Uterus (tissue), 4 donors: ENCODE measurements around the gene UBASH3B. TPM values are rescaled to one million over a fixed set of nuclear protein-coding genes. Genes with fewer than 3 reads are reported as not detected.

Experiments
- DNase-seq, 2 donors: peaks; one replicate each; pipeline ENCODE4 v3.0.0-alpha.2; 2019 to 2020
- H3K27ac ChIP-seq, 2 donors: fragments of 200-600 bp; sonication (generic); 1 replicate in 1 of 2; 2 replicates in 1 of 2; pipeline ENCODE4 v1.5.1; 2016 to 2018
- H3K27me3 ChIP-seq, 2 donors: fragments of 200-600 bp; sonication (generic); one replicate each; pipeline ENCODE4 v1.5.1; 2018 to 2019; ENCODE audit warnings: control low read depth in 1 of 2
- H3K36me3 ChIP-seq, 2 donors: fragments of 200-600 bp; sonication (generic); one replicate each; pipeline ENCODE4 v1.5.1; 2019; ENCODE audit warnings: control low read depth in 1 of 2
- H3K4me1 ChIP-seq, 2 donors: fragments of 200-600 bp; sonication (generic); one replicate each; pipeline ENCODE4 v1.5.1; 2018 to 2019; ENCODE audit warnings: control low read depth in 1 of 2
- H3K4me3 ChIP-seq, 2 donors: fragments of 200-600 bp; sonication (generic); 1 replicate in 1 of 2; 2 replicates in 1 of 2; pipeline ENCODE4 v1.5.1; 2018 to 2019; ENCODE audit warnings: mild to moderate bottlenecking in 1 of 2
- H3K9me3 ChIP-seq, 2 donors: fragments of 200-600 bp; sonication (generic); one replicate each; pipeline ENCODE4 v1.5.1; 2019; ENCODE audit warnings: control low read depth in 1 of 2
- POLR2A ChIP-seq, 2 donors: fragments of 450-650 bp; IDR thresholded peaks; one replicate each; pipeline ENCODE4 v1.6.1; 2016; ENCODE audit warnings: antibody characterized with exemption in 2 of 2, mild to moderate bottlenecking in 1 of 2, moderate library complexity in 1 of 2
- intact Hi-C: fragments of 100-400 bp; cut with DNase I; formaldehyde crosslinking; loops from one replicate; pipeline ENCODE4 v1.15.1; 2023; ENCODE audit warnings: low total_unique reads
- total RNA-seq, 4 donors: library from RNA; depleted of rRNA in 3 of 4; stranded (reverse); fragments of >200 nt in 3 of 4; gene quantifications; one replicate each; pipeline versions ENCODE4 v1.1.0 to v1.2.4, GENCODE V29; 2014 to 2023
- TF ChIP-seq, protein P1 (sequence below), 4 experiments: fragments of 200-600 bp in 2 of 4; fragments of 450-650 bp in 2 of 4; sonication (generic) in 2 of 4; IDR thresholded peaks; one replicate each; pipeline ENCODE4 v1.5.1; 2016 to 2019; ENCODE audit warnings: antibody characterized with exemption in 4 of 4, mild to moderate bottlenecking in 2 of 4, moderate library complexity in 1 of 4
- donor health status: DM: yes; HTN: yes; CAD: no.

The UBASH3B gene
- total RNA-seq, 4 donors from 2014 or later, result under 0.01 to 5.8 (median 2.0) TPM

- intact Hi-C loops, result no loop called here
- no peaks in the 10 kb centered on the region for H3K27me3 ChIP-seq
Observed at GRCh38 chr11:122698392-122698791, 42.9 kb downstream of the UBASH3B start.

GRCh38 chr11:122700666-122701065 lies 45.1 kb downstream of the UBASH3B start:
- Histone ChIP-seq H3K36me3 (no peaks in the 10 kb centered on the region), H3K27me3 (no peaks in the 10 kb centered on the region), H3K9me3 (no peaks in the 10 kb centered on the region), H3K27ac (no peak overlapping the region), H3K4me3 (no peak overlapping the region), H3K4me1 (no peaks in the 10 kb centered on the region)
- intact Hi-C loops, result no loop called here
- no peak for DNase-seq
- TF ChIP-seq POLR2A (IDR thresholded peaks at IDR 0.05), result no peak
- TF ChIP-seq, protein P1, sequence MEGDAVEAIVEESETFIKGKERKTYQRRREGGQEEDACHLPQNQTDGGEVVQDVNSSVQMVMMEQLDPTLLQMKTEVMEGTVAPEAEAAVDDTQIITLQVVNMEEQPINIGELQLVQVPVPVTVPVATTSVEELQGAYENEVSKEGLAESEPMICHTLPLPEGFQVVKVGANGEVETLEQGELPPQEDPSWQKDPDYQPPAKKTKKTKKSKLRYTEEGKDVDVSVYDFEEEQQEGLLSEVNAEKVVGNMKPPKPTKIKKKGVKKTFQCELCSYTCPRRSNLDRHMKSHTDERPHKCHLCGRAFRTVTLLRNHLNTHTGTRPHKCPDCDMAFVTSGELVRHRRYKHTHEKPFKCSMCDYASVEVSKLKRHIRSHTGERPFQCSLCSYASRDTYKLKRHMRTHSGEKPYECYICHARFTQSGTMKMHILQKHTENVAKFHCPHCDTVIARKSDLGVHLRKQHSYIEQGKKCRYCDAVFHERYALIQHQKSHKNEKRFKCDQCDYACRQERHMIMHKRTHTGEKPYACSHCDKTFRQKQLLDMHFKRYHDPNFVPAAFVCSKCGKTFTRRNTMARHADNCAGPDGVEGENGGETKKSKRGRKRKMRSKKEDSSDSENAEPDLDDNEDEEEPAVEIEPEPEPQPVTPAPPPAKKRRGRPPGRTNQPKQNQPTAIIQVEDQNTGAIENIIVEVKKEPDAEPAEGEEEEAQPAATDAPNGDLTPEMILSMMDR (IDR thresholded peaks at IDR 0.05), result no peak

More at GRCh38 chr11:122698392-122698791, 42.9 kb downstream of the UBASH3B start:
- H3K36me3 ChIP-seq, result no peaks in the 10 kb centered on the region
- no peak overlapping the region for H3K4me3 ChIP-seq
- H3K27ac ChIP-seq, result no peak overlapping the region
- no peak for TF ChIP-seq POLR2A (IDR thresholded peaks at IDR 0.05)
- TF ChIP-seq, protein P1 (IDR thresholded peaks at IDR 0.05), result no peak
- no peak for DNase-seq
- H3K4me1 ChIP-seq, result no peaks in the 10 kb centered on the region
- no peaks in the 10 kb centered on the region for H3K9me3 ChIP-seq

DNA sequence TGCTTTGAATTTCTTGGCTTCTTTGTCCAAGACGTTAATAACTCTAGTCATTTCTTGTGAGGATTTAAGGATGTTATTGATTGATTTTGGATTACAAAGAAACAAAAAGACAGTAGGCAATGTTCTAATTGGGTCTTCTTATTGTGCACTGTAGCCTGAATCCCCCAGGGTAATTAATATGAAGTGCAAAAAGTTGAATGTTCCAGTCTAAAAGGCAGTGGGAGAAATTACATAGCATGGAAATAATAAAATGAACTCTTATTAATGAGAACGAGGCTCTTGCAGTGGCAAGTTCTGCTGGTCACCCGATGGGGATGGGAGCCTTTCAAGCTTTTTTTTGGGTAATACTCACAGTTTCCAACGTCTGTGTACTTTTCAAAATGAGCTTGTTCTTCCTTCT lies 45.6 kb downstream of the UBASH3B start:
- intact Hi-C loops, result no loop called here
- no peaks in the 10 kb centered on the region for H3K27me3 ChIP-seq
- TF ChIP-seq POLR2A (IDR thresholded peaks at IDR 0.05), result no peak
- TF ChIP-seq, protein P1 (IDR thresholded peaks at IDR 0.05), result no peak
- DNase-seq, result no peak
- H3K4me1 ChIP-seq, result no peaks in the 10 kb centered on the region
- no peaks in the 10 kb centered on the region for H3K9me3 ChIP-seq
- no peak overlapping the region for H3K27ac ChIP-seq
- no peaks in the 10 kb centered on the region for H3K36me3 ChIP-seq
- H3K4me3 ChIP-seq, result no peak overlapping the region

DNA sequence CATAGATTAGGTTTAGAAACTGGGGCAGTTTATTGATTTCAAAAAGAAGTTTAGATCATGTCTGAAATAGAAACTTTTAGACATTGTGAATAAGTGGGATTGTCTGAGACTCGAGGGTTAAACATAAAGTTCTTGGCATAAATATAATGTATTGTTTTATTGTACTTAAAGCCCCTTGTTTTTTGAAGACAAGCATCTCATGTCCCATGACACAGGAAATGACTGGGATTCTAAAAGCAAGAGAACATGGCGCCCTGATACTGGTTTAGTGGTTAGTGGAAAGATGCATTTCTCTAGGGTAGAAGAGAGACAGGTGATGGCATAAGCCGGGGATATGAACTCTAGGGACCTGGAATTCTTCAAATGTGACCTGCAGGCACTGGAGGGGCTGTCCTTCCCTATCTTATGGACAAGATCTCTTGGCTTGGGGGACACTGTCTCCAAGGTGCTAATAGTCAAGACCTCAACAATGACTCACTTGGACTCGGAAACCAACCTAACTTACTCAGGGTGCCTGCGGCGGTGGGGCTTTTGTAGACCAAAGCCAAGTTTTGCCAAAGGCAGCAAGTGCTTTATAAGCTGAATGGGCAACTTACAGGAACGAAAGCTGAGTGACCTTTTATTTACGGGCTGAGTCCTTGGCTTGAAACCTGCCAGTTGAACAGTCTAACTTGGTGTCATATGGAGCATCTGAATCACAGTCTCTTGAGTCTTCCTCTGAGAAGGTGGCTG lies 48.2 kb downstream of the UBASH3B start:
- intact Hi-C loops, result no loop called here
- DNase-seq, result no peak
- Histone ChIP-seq H3K27me3 (no peaks in the 10 kb centered on the region), H3K9me3 (no peaks in the 10 kb centered on the region), H3K4me3 (no peak overlapping the region), H3K36me3 (no peaks in the 10 kb centered on the region), H3K4me1 (no peaks in the 10 kb centered on the region), H3K27ac (no peak overlapping the region)
- TF ChIP-seq, protein P1 (IDR thresholded peaks at IDR 0.05), result no peak
- TF ChIP-seq POLR2A (IDR thresholded peaks at IDR 0.05), result no peak

- intact Hi-C loops, result no loop called here
- no peak for DNase-seq
- Histone ChIP-seq H3K9me3 (no peaks in the 10 kb centered on the region), H3K27ac (no peak overlapping the region), H3K27me3 (no peaks in the 10 kb centered on the region), H3K4me3 (no peak overlapping the region), H3K36me3 (no peaks in the 10 kb centered on the region), H3K4me1 (no peaks in the 10 kb centered on the region)
- TF ChIP-seq, protein P1 (IDR thresholded peaks at IDR 0.05), result no peak
- TF ChIP-seq POLR2A (IDR thresholded peaks at IDR 0.05), result no peak
Observed at GRCh38 chr11:122705396-122705795, 49.9 kb downstream of the UBASH3B start.
